ENCODE measurements around the gene PAXIP1.
"Not testable (repeated sequence)": the region's sequence is repeated elsewhere in the genome, so short reads cannot be mapped to it uniquely, and the experiment has no call there.

PAXIP1 gene

GRCh38 chr7:154946166-154946565 lies 56.8 kb downstream of the PAXIP1 start:
- POLR2A ChIA-PET: no interaction called here
- TF ChIP-seq, protein P1, sequence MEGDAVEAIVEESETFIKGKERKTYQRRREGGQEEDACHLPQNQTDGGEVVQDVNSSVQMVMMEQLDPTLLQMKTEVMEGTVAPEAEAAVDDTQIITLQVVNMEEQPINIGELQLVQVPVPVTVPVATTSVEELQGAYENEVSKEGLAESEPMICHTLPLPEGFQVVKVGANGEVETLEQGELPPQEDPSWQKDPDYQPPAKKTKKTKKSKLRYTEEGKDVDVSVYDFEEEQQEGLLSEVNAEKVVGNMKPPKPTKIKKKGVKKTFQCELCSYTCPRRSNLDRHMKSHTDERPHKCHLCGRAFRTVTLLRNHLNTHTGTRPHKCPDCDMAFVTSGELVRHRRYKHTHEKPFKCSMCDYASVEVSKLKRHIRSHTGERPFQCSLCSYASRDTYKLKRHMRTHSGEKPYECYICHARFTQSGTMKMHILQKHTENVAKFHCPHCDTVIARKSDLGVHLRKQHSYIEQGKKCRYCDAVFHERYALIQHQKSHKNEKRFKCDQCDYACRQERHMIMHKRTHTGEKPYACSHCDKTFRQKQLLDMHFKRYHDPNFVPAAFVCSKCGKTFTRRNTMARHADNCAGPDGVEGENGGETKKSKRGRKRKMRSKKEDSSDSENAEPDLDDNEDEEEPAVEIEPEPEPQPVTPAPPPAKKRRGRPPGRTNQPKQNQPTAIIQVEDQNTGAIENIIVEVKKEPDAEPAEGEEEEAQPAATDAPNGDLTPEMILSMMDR (IDR thresholded peaks at IDR 0.05; ENCODE audit: control extremely low read depth, extremely low read depth, low read depth, missing control alignments): no peak
- no peak for DNase-seq (ENCODE audit: extremely low spot score)
- CTCF ChIA-PET: interaction anchor here (1.1 to 1.9 kb wide), 2 partner anchors 31 to 32 kb away, joined by 3 to 6 read pairs; no protein-coding TSS in a partner anchor

- TF ChIP-seq, protein P1 (IDR thresholded peaks at IDR 0.05; ENCODE audit: control extremely low read depth, extremely low read depth, low read depth, missing control alignments): no peak
- ChIA-PET POLR2A (no interaction called here), CTCF (interaction anchor here (1.0 to 5.8 kb wide), 3 partner anchors 9 to 31 kb away, joined by 3 to 42 read pairs (median 4); no protein-coding TSS in a partner anchor)
- DNase-seq (ENCODE audit: extremely low spot score): no peak
These were observed 59.0 kb downstream of the PAXIP1 start for GRCh38 chr7:154943906-154944305.

DNA sequence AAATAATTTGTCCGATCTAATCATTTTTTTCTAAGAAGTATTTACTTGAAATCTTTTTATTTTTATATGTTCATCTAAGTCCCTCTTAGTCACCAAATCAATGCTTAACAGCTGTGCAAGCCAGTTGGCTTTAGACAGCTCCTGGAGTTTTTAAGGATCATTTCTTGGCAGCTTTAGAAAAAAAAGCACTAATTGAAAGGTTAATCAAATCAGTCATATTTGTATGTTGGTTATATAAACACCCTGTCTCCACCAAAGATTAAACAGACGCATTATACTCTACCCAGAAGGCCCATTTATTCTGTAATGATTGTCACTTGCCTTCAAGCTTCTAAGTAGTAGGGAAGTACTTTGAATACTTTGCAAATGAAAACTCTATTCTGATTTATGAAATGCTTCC lies 60.2 kb downstream of the PAXIP1 start:
- ChIA-PET POLR2A (no interaction called here), CTCF (interaction anchor here (1.6 to 5.8 kb wide), 5 partner anchors 10 to 402 kb away, joined by 3 to 42 read pairs (median 8); no protein-coding TSS in a partner anchor)
- DNase-seq (ENCODE audit: extremely low spot score): no peak
- TF ChIP-seq, protein P1 (IDR thresholded peaks at IDR 0.05; ENCODE audit: control extremely low read depth, extremely low read depth, low read depth, missing control alignments): no peak

DNA sequence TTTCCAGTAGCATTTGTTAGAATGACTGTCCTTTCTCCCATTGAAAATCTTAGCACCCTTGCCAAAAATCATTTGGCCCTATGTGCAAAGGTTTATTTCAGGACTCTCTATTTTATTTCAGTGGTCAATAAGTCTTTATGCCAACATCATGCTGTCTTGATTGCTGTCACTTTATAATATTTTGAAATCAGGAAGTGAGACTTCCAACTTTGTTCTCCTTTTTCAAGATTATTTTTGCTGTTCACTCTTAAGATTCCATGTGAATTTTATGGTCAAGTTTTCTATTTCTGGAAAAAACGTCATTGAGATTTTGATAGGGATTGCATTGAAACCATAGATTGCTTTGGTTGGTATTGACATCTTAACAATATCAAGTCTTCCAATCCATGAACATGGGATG lies 65.1 kb downstream of the PAXIP1 start:
- ChIA-PET POLR2A (no interaction called here), CTCF (interaction anchor here (1.4 to 1.6 kb wide), 2 partner anchors 10 to 11 kb away, joined by 4 to 5 read pairs; no protein-coding TSS in a partner anchor)
- TF ChIP-seq, protein P1 (IDR thresholded peaks at IDR 0.05; ENCODE audit: control extremely low read depth, extremely low read depth, low read depth, missing control alignments): no peak
- no peak for DNase-seq (ENCODE audit: extremely low spot score)

DNA sequence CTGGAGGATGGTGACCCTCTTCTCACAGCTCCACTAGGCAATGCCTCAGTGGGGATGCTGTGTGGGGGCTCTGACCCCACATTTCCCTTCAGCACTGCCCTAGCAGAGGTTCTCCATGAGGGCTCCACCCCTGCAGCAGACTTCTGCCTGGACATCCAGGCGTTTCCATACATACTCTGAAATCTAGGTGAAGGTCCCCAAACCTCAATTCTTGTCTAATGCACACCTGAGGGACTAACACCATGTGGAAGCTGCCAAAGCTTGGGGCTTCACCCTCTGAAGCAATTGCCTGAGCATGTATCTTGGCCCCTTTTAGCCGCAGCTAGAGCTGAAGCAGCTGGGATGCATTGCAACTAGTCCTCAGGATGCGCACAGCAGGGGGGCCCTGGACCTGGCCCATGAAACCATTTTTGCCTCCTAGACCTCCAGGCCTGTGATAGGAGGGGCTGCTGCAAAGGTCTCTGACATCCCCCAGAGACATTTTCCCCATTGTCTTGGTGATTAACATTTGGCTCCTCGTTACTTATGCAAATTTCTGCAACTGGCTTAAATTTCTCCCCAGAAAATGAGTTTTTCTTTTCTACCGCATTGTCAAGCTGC lies 68.5 kb downstream of the PAXIP1 start:
- CTCF ChIA-PET; POLR2A ChIA-PET; DNase-seq (ENCODE audit: extremely low spot score): not testable (repeated sequence)

GRCh38 chr7:154931906-154932305 lies 71.0 kb downstream of the PAXIP1 start:
- DNase-seq (ENCODE audit: extremely low spot score): no peak
- ChIA-PET CTCF (interaction anchor here (1.2 kb wide), 2 partner anchors 10 to 21 kb away, joined by 3 read pairs; no protein-coding TSS in a partner anchor), POLR2A (no interaction called here)
- TF ChIP-seq, protein P1 (IDR thresholded peaks at IDR 0.05; ENCODE audit: control extremely low read depth, extremely low read depth, low read depth, missing control alignments): no peak

DNA sequence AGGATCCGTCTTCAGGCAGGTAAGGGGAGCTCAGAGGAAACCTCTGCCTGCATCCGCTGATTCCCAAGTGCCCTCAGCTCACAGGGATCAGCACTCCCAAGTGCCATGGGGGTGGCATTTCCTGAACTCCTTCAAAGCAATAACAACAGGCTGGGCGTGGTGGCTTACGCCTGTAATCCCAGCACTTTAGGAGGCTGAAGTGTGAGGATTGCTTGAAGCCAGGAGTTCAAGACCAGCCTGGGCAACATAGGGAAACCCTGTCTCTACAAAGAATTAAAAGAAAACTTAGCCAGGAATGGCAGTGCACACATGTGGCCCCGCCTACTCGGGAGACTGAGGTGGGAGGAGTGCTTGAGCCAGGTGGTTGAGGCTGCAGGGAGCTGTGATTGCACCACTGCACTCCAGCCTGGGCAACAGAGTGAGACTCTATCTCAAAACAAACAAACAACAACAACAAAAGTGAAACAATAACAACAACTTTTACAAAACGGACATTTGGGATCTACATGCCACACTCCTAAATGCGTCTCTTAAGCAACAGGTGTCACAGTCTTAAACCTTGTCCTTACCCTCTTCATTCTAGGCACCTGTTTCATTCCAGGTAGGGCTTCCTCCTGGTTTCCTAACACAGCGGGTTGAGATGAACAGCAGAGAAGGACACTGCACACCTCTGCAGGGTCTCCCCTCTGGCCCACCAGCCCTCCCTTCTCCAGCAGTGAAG lies 73.8 kb downstream of the PAXIP1 start:
- CTCF ChIA-PET: interaction anchor here (1.4 to 4.5 kb wide), 9 partner anchors 10 to 443 kb away, joined by 3 to 67 read pairs (median 13); no protein-coding TSS in a partner anchor
- TF ChIP-seq, protein P1 (IDR thresholded peaks at IDR 0.05; ENCODE audit: control extremely low read depth, extremely low read depth, low read depth, missing control alignments): no peak
- no peak for DNase-seq (ENCODE audit: extremely low spot score)
- POLR2A ChIA-PET: no interaction called here
